IPS DF 6.9 (cell line): ENCODE results near the gene PARD6B.
"Not testable (repeated sequence)": the region's sequence is repeated elsewhere in the genome, so short reads cannot be mapped to it uniquely, and the experiment has no call there.

ENCODE experiments used
- DNase-seq: peaks from one replicate; pipeline ENCODE4 v3.0.0-alpha.2; 2013; ENCODE audit warnings: low read depth, low spot score
- H3K27ac ChIP-seq: one replicate; pipeline ENCODE4 v1.5.1; 2013; ENCODE audit warnings: low read length, control low read depth
- H3K27me3 ChIP-seq: 2 replicates; pipeline ENCODE4 v1.6.1; 2013; ENCODE audit warnings: mild to moderate bottlenecking, low read length; ENCODE audit not compliant: control insufficient read depth, insufficient read depth
- H3K36me3 ChIP-seq: 2 replicates; pipeline ENCODE4 v1.6.1; 2013; ENCODE audit warnings: low read length; ENCODE audit not compliant: control insufficient read depth, insufficient read depth
- H3K4me1 ChIP-seq: 2 replicates; pipeline ENCODE4 v1.6.1; 2013; ENCODE audit warnings: low read length; ENCODE audit not compliant: control insufficient read depth, insufficient read depth
- H3K4me3 ChIP-seq: 2 replicates; pipeline ENCODE4 v1.5.1; 2013; ENCODE audit warnings: mild to moderate bottlenecking, low read length
- H3K9me3 ChIP-seq: 2 replicates; pipeline ENCODE4 v1.6.1; 2013; ENCODE audit warnings: low read length, inconsistent platforms; ENCODE audit not compliant: control insufficient read depth, insufficient read depth
- WGBS: extraction: QIAGEN DNeasy Blood & Tissue Kit; methylation state at CpG from one replicate; pipeline ENCODE4 v1.1.7; 2013; ENCODE audit warnings: mixed read lengths, missing lambda C conversion rate; ENCODE audit not compliant: insufficient read length, insufficient coverage; 5-methylcytosine and 5-hydroxymethylcytosine counted together

PARD6B gene

DNA sequence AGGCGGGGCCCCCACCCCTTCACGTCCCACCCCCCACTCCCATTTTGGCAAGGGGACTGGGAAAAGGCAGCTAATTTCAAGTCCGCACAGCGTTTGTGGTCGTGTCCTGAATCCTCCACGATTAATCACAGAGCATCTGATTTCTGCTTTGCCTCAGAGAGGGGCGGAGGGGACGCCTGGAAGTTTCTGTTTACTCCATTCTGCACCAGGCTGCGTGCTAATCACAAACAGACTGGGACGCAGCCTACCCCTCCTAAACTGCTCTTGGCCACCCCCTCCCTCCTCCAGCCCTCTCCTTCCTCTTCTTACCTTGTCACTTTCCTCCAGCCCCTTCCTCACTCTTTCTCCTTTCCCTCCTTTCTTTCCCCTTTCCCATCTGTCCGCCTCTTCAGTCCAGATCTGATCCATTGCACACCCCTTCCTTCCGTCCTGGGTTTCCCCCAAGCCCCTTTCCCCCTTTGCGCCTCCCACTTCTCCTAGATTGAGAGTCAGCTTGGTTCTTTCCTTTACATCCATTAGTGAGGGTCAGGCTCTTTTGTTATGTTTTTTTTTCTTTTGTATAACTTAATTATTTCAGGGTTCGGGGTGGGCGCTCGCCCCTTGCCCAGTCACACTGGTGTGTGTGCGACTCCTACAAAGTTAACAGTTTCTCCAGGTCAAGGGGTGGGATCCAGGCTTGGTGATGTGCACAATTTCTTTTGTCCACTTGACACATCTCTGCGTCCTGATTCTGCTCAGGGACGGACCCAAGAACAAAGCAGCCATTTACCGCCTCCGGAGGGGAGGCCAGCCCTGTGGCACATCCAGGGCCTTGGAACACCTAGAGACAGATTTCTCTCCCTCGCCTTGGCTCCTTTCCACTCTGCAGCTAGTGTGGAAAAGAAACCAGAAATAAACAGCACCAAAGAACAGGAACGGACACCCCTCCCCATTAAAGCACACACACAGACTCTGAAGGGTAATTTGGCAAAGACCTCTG, 39.5 kb upstream of the PARD6B start:
- no CpG with 5 or more reads among the region's 23 CpGs for WGBS
- Histone ChIP-seq H3K9me3 (no peaks in the 10 kb centered on the region), H3K27me3 (no peaks in the 10 kb centered on the region), H3K4me3 (peak overlapping the region; percentile 28; the same call in 1 of the 2 replicates), H3K36me3 (no peaks in the 10 kb centered on the region), H3K27ac (no peak overlapping the region), H3K4me1 (peaks cover 6% of the 10 kb centered on the region)
- DNase-seq, result no peak

DNA sequence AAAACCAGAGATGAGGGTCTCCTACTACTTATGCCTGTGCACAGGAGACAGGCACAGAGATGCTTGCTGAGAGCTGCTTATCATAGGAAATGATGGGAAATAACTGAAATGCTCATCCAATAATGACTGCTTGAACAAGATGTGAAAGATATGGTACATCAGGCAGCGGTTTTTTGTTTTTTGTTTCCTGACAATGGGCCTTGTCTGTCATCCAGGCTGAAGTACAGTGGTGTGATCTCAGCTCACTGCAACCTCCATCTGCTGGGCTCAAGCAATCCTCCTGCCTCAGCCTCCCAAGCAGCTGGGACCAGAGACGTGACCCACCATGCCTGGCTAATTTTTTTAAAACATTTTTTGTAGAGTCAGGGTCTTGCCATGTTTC, 38.8 kb upstream of the PARD6B start:
- no peak for DNase-seq
- Histone ChIP-seq H3K27ac (no peak overlapping the region), H3K4me3 (no peak overlapping the region), H3K4me1 (peaks cover 6% of the 10 kb centered on the region), H3K36me3 (no peaks in the 10 kb centered on the region), H3K9me3 (no peaks in the 10 kb centered on the region), H3K27me3 (no peaks in the 10 kb centered on the region)
- no CpG with 5 or more reads among the region's 2 CpGs for WGBS

DNA sequence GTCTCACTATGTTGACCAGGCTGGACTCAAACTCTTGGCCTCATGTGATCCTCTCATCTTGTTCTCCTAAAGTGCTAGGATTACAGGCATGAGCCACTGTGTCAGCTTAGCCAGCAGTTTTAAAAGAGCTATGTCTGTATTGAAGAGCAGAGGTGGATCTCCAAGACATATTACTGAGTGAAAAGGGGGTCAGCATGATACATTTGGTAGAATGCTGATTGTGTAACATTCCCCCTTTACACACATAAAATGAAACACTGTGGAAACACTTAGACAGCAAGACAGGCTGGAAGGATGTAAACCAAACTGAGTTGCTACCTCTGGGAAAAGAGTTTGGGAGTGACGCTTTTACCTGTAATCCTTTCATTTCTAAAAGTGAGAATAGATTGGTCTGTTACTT, 38.4 kb upstream of the PARD6B start:
- no peaks in the 10 kb centered on the region for H3K36me3 ChIP-seq

DNA sequence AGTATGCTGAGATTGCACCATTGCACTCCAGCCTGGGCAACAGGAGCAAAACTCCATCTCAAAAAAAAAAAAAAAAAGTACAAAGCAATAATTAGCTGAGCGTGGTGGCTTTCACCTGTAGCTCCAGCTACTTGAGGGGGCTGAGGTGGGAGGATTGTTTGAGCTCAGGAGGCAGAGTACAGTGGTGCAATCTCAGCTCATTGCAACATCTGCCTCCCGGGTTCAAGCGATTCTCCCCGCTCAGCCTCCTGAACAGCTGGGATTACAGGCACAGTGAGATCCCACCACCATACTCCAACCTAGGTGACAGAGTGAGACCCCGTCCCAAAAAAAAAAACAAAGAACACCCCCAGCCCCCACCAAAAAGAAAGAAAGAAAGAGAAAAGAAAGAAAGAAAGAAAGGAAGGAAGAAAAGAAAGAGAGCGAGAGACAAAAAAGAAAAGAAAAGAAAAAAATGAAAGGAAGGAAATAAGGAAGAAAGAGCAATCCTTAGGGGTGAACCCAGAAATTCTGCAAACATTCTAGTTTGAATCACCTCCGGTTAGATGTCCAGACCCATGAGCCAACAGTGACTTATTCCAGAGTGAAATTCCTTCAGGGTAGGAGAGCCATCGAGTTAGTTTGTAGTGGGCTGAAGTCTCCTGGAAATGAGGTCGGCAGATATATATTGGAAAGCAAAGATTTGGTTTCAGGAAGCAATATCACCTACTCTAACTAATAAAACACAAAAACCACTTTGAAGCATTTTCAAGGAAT, 36.8 kb upstream of the PARD6B start:
- Histone ChIP-seq H3K27ac (no peak overlapping the region), H3K4me1 (peaks cover 6% of the 10 kb centered on the region), H3K4me3 (no peak overlapping the region), H3K27me3 (no peaks in the 10 kb centered on the region), H3K9me3 (no peaks in the 10 kb centered on the region), H3K36me3 (no peaks in the 10 kb centered on the region)
- no peak for DNase-seq
- no CpG with 5 or more reads among the region's 9 CpGs for WGBS

More for the DNA sequence above, 38.4 kb upstream of the PARD6B start:
- H3K9me3 ChIP-seq, result no peaks in the 10 kb centered on the region
- H3K4me3 ChIP-seq, result no peak overlapping the region
- WGBS, result no CpG with 5 or more reads among the region's 1 CpG
- H3K27ac ChIP-seq, result no peak overlapping the region
- DNase-seq, result no peak
- H3K27me3 ChIP-seq, result no peaks in the 10 kb centered on the region
- peaks cover 6% of the 10 kb centered on the region for H3K4me1 ChIP-seq

DNA sequence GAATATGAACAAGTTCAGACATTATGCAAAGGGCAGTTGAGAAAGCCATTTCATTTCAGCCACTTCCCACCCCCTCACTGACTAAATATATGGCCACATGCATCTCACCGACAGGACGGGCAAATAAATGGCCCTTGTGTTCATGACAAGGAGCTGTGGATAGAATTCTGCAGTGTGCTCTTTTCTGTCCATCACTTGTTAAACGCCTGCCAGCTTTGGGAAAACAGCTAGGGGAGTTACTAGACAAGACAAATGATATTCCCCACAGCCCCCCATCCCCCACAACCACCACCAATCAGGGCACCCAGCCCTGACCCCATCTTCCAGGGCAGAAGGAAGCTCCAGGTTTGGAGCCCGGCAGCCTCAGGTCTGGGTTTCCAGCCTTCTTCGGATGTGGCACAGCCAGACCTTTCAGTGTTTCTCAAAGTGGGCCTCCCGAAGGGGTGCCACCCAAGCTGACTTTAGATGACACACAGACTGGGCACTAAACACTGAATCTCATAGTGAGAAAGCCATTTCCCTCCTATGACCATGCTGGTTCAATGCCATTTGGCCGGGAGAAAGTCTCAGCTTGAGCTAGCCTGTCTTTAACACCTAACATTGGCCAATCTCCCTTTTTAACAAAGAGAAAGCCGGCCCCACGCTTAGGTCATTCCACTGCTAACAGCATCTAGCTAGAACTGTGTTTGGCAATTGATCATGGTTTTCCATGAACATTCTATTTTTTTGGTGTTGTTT, 36.1 kb upstream of the PARD6B start:
- H3K27ac ChIP-seq, result no peak overlapping the region
- H3K36me3 ChIP-seq, result no peaks in the 10 kb centered on the region
- peaks cover 4% of the 10 kb centered on the region for H3K4me1 ChIP-seq
- no peaks in the 10 kb centered on the region for H3K9me3 ChIP-seq
- no peaks in the 10 kb centered on the region for H3K27me3 ChIP-seq
- no peak overlapping the region for H3K4me3 ChIP-seq
- DNase-seq, result no peak
- no CpG with 5 or more reads among the region's 9 CpGs for WGBS

DNA sequence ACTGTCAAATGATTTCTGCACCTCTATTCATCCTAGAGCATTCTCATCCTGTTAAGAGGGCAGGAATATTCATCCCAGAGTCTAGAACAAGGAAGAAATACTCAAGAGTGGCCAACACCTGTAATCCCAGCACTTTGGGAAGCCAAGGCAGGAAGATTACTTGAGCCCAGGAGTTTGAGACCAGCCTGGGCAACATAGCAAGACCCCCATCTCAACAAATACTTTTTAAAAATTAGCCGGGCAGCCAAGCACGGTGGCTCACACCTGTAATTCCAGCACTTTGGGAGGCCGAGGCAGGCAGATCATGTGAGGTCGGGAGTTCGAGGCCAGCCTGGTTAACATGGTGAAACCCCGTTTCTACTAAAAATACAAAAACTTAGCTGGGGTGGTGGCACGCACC, 33.1 kb upstream of the PARD6B start:
- H3K9me3 ChIP-seq, H3K4me3 ChIP-seq, H3K27me3 ChIP-seq, H3K36me3 ChIP-seq, DNase-seq, H3K27ac ChIP-seq, H3K4me1 ChIP-seq: not testable (repeated sequence)
- no CpG with 5 or more reads among the region's 7 CpGs for WGBS

DNA sequence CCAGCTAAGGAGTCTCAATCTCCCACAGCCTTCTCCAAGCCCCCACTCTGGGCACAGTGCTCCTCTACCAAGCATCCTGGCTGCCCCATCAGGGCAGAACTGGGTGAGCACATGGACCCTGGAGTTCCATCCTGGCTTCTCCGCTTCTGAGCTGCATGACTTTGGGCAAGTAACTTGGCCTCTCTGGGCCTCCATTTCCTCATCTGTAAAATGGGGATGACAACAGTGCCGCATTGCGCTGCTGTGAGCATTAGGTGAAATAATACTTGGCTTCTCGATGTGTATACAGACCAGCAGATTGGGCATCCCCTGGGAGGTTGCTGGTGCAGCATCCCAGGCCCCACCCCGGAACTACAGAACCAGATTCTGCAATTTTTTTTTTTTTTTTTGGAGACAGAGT, 31.7 kb upstream of the PARD6B start:
- Histone ChIP-seq H3K27ac (no peak overlapping the region), H3K4me1 (peaks cover 1% of the 10 kb centered on the region; the same call in 1 of the 2 replicates), H3K27me3 (no peaks in the 10 kb centered on the region), H3K9me3 (no peaks in the 10 kb centered on the region), H3K36me3 (no peaks in the 10 kb centered on the region), H3K4me3 (no peak overlapping the region)
- no CpG with 5 or more reads among the region's 5 CpGs for WGBS
- no peak for DNase-seq

DNA sequence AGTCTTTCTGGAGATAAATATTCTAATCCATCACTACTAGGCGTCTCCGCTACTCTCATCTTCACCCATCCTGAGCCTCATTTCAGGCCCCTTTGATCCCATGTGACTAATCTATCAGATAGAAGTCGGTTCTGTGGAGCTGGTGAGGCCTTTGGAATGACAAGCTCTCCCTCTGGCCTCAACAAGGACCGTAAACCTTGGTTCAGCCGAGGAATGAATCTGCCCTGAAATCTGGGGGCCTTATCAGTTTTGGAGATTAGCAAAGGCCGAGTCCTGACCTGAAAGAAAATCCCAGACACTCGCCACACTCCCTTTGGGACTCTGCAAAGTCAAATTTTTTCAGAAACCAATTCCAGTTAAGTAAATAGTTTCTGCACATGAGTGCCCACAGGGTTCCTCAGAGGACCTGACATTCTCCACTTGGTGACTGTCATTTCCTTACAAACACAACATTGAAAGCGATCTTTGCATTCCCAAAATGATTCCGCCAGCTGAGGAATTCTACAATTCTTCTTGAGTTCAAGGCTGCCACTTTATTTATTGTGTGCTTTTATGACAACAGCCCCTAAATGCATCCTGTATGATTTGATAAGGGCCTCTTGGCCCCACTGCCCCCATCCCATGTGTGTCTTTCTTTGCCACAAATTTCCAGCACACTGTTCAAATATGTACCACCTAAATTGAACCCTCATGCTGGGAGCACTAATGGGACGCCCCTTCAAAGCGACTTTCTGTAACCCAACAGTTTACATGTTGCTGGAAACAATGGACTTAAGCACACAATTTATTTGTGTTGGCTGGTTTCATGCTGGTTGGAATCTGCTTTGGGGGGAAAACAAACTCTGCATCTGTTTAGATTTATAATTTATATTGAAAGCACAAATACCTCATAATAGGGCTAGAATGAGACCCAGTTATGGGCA, 30.1 kb upstream of the PARD6B start:
- no peak overlapping the region for H3K4me3 ChIP-seq
- no peaks in the 10 kb centered on the region for H3K9me3 ChIP-seq
- DNase-seq, result no peak
- H3K36me3 ChIP-seq, result no peaks in the 10 kb centered on the region
- no CpG with 5 or more reads among the region's 11 CpGs for WGBS
- H3K27ac ChIP-seq, result no peak overlapping the region
- H3K27me3 ChIP-seq, result no peaks in the 10 kb centered on the region
- peaks cover 2% of the 10 kb centered on the region; the same call in 1 of the 2 replicates for H3K4me1 ChIP-seq

DNA sequence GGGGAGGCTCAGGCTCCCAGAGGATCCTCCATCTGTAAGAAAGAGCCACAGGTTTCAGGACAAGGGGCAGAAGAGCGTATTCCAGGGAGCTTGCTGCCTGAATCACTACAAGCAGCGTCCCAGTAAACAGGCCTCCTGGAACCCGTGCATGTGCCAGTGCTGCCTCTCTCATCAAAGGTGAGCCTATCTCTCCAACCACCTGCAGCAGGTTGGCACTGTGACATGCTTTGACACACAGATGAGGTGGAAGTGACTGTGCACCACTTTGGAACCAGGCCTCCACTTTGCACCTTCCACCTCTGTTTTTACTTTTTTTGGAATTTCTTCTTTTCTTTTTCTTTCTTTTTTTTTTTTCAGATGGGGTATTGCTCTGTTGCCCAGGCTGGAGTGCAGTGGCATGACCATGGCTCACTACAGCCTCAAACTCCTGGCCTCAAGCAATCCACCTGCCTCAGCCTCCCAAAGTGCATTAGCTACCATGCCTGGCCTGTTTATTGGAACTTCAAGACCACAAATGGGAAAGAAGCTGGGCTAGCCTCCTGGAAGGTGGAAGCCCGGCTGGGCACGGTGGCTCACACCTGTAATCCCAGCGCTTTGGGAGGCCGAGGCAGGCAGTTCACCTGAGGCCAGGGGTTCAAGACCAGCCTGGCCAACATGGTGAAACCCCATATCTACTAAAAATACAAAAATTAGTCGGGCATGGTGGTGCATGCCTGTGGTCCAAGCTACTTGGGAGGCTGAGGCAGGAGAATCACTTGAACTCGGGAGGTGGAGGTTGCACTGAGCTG, 27.5 kb upstream of the PARD6B start:
- DNase-seq, H3K27me3 ChIP-seq, H3K4me1 ChIP-seq, H3K36me3 ChIP-seq, H3K9me3 ChIP-seq, H3K4me3 ChIP-seq, H3K27ac ChIP-seq: not testable (repeated sequence)
- WGBS, result no CpG with 5 or more reads among the region's 9 CpGs
